Measurements from ENCODE around the gene COL4A5. TPM values are rescaled to one million over a fixed set of nuclear protein-coding genes. Genes with fewer than 3 reads are reported as not detected.

COL4A5 gene
- total and polyA plus RNA-seq, 2 of the 8 experiments (the other 6 are each of a cell fraction or from before 2014, with no cell fraction given): 24.9 to 30.2 TPM

DNA sequence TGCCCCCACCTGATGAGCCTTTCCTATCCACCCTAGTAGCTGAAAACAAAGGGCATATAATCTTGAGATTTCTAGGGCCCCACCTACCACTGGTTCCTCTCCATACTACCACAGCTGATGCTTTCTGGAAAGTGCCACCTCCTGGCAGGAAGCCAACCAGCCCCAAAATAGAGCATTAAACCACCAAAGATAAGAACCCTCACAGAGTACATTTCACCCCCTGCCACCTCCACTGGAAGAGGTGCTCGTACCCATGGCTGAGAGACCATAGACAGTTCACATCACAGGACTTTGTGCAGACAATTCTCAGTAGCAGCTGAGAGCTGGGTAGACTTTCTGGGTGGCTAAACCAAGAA is 202.6 kb downstream of the COL4A5 start:
- H3K79me1 ChIP-seq (ENCODE audit: low read depth, low read length): no peaks in the 10 kb centered on the region
- DNase-seq (ENCODE audit: low read depth in 1 of 2, low spot score in 2 of 2): no peak
- H2BK15ac ChIP-seq (ENCODE audit: low read length): no peak overlapping the region
- no peak overlapping the region for H2BK5ac ChIP-seq (ENCODE audit: low read depth, low read length)
- H3K4me3 ChIP-seq (ENCODE audit: extremely low read depth in 1 of 4, insufficient read depth in 2 of 4, low read depth in 3 of 4, low read length in 4 of 4): no peak overlapping the region
- no peak overlapping the region for H3K56ac ChIP-seq (replicated peaks; ENCODE audit: insufficient read length, low read depth, low read length)
- no peak overlapping the region for H2BK120ac ChIP-seq (replicated peaks; ENCODE audit: low read depth, low read length)
- no peak overlapping the region for H3K4ac ChIP-seq (replicated peaks; ENCODE audit: insufficient read length, low read depth, low read length)
- no peak overlapping the region for H3K23ac ChIP-seq (ENCODE audit: insufficient read length)
- no peak overlapping the region for H3K27ac ChIP-seq (ENCODE audit: low read depth, low read length)
- no peak overlapping the region for H3K18ac ChIP-seq (ENCODE audit: extremely low read depth, low read length)
- no peaks in the 10 kb centered on the region for H3K4me1 ChIP-seq (replicated peaks in 1 of 4; ENCODE audit: control insufficient read depth in 3 of 4, insufficient read depth in 4 of 4, low read length in 3 of 4)
- H2AFZ ChIP-seq (ENCODE audit: low read length): no peak overlapping the region
- no peaks in the 10 kb centered on the region for H4K20me1 ChIP-seq (replicated peaks in 1 of 2; ENCODE audit: control insufficient read depth in 1 of 2, insufficient read depth in 2 of 2, low read length in 2 of 2)
- CTCF ChIA-PET (ENCODE audit: partially characterized antibody): no interaction called here
- peaks cover 0 to 6% (median 0%) of the 10 kb centered on the region in 4 experiments; a peak in 3 of 8 replicates for H3K36me3 ChIP-seq (ENCODE audit: control insufficient read depth in 2 of 4, insufficient read depth in 4 of 4, low read length in 3 of 4)
- 100% methylated on average over 1 of the region's 1 CpG; no CpG with 5 or more reads in 1 of the 2 experiments for WGBS, 2 experiments (ENCODE audit: extremely low coverage in 1 of 2, insufficient coverage in 1 of 2, insufficient read length in 1 of 2, insufficient replicate concordance in 2 of 2, low coverage in 1 of 2, low lambda C conversion rate in 2 of 2, missing lambda C conversion rate in 1 of 2)
- H3K4me2 ChIP-seq (ENCODE audit: insufficient read depth in 1 of 2, low read depth in 2 of 2, low read length in 2 of 2): no peak overlapping the region
- POLR2A ChIA-PET (ENCODE audit: partially characterized antibody): no interaction called here
- FAIRE-seq: no peak
- no peaks in the 10 kb centered on the region for H3K27me3 ChIP-seq (replicated peaks in 1 of 4; ENCODE audit: control insufficient read depth in 3 of 4, extremely low read depth in 1 of 4, insufficient read depth in 3 of 4, low read length in 3 of 4)
- H2BK20ac ChIP-seq (ENCODE audit: low read length): no peak overlapping the region
- H2BK12ac ChIP-seq (ENCODE audit: low read depth, low read length): no peak overlapping the region
- H3K9me3 ChIP-seq (ENCODE audit: insufficient read depth in 2 of 2, low read depth in 1 of 2, low read length in 1 of 2): 0 out of 4 replicates have a peak, but pooled peaks cover 0 to 2% of the 10 kb centered on the region in 2 experiments
- no peak overlapping the region for H2AK5ac ChIP-seq (ENCODE audit: low read depth, low read length)
- H3K14ac ChIP-seq (ENCODE audit: insufficient read length): no peak overlapping the region
- H4K8ac ChIP-seq (ENCODE audit: extremely low read depth, insufficient read depth, low read length): no peak overlapping the region
- H4K91ac ChIP-seq (replicated peaks; ENCODE audit: insufficient read length, low read length): no peak overlapping the region
- H3K23me2 ChIP-seq (ENCODE audit: low read depth, low read length): no peaks in the 10 kb centered on the region
- no peak overlapping the region for H4K5ac ChIP-seq (ENCODE audit: insufficient read length, low read depth, low read length)
- no peak overlapping the region for H3K9ac ChIP-seq (replicated peaks in 1 of 4; ENCODE audit: extremely low read depth in 1 of 4, low read depth in 3 of 4, low read length in 3 of 4)
- no peaks in the 10 kb centered on the region for H3K79me2 ChIP-seq (ENCODE audit: control insufficient read depth in 1 of 2, insufficient read depth in 2 of 2, low read length in 2 of 2)
- TF ChIP-seq EP300 (IDR thresholded peaks at IDR 0.05; ENCODE audit: borderline replicate concordance in 1 of 2, low read depth in 2 of 2, low read length in 2 of 2) (no peak), TAF7 (optimal IDR thresholded peaks at IDR 0.05; ENCODE audit: borderline replicate concordance, low read depth, low read length) (no peak), SIN3A (conservative IDR thresholded peaks at IDR 0.05 in 1 of 2, IDR thresholded peaks at IDR 0.05 in 1 of 2; ENCODE audit: low read depth in 1 of 2, low read length in 2 of 2) (no peak), JUND (IDR thresholded peaks at IDR 0.05; ENCODE audit: low read length) (no peak), USF2 (IDR thresholded peaks at IDR 0.05; ENCODE audit: low read length) (no peak), TAF1 (IDR thresholded peaks at IDR 0.05; ENCODE audit: low read depth, low read length) (no peak), RBBP5 (IDR thresholded peaks at IDR 0.05; ENCODE audit: borderline replicate concordance, low read depth, low read length) (no peak), E2F6 (IDR thresholded peaks at IDR 0.05) (no peak), ASH2L (IDR thresholded peaks at IDR 0.05; ENCODE audit: low read length) (no peak), KDM4A (IDR thresholded peaks at IDR 0.05; ENCODE audit: low read depth, low read length, severe bottlenecking) (no peak), BRCA1 (IDR thresholded peaks at IDR 0.05; ENCODE audit: low read depth, low read length) (no peak), CHD1 (IDR thresholded peaks at IDR 0.05; ENCODE audit: low read depth, low read length) (no peak), RFX5 (IDR thresholded peaks at IDR 0.05; ENCODE audit: borderline replicate concordance, low read depth, low read length) (no peak)

Data from H1 (cell line).